NB4 (cell line): ENCODE measurements around the gene FRMD5.

Source experiments
- DNase-seq: peaks from one replicate; pipeline ENCODE4 v3.0.0; 2010; ENCODE audit warnings: low read depth
- H3K4me3 ChIP-seq: one replicate; pipeline ENCODE4 v1.5.1; 2011; ENCODE audit warnings: mild to moderate bottlenecking, low read depth, low read length, moderate library complexity
- CTCF ChIP-seq: IDR thresholded peaks from one replicate; pipeline ENCODE4 v1.5.1; 2012; ENCODE audit warnings: low read depth, low read length
- MAX ChIP-seq: IDR thresholded peaks from 2 replicates; pipeline ENCODE4 v1.6.1; 2011; ENCODE audit warnings: low read depth, low read length
- MYC ChIP-seq: IDR thresholded peaks from 2 replicates; pipeline ENCODE4 v1.6.1; 2011; ENCODE audit warnings: low read depth, low read length
- POLR2A ChIP-seq: IDR thresholded peaks from 2 replicates; pipeline ENCODE4 v1.6.1; 2011; ENCODE audit warnings: mild to moderate bottlenecking; ENCODE audit not compliant: insufficient read length; ENCODE audit errors: extremely low read depth

FRMD5 gene

GRCh38 chr15:43942194-43942593 lies 252.9 kb downstream of the FRMD5 start:
- no peak for TF ChIP-seq MYC
- TF ChIP-seq MAX: no peak
- TF ChIP-seq POLR2A: no peak
- TF ChIP-seq CTCF: no peak
- DNase-seq: no peak
- H3K4me3 ChIP-seq: no peak overlapping the region

GRCh38 chr15:43941555-43941954 lies 253.5 kb downstream of the FRMD5 start:
- no peak overlapping the region for H3K4me3 ChIP-seq
- DNase-seq: no peak
- no peak for TF ChIP-seq POLR2A
- no peak for TF ChIP-seq MYC
- TF ChIP-seq CTCF: no peak
- TF ChIP-seq MAX: no peak

- no peak for DNase-seq
- no peak overlapping the region for H3K4me3 ChIP-seq
- no peak for TF ChIP-seq POLR2A
- no peak for TF ChIP-seq MYC
- no peak for TF ChIP-seq MAX
- TF ChIP-seq CTCF: no peak
Observed at GRCh38 chr15:43941071-43941470, 254.0 kb downstream of the FRMD5 start.

GRCh38 chr15:43939070-43939469 lies 256.0 kb downstream of the FRMD5 start:
- TF ChIP-seq POLR2A (no peak), CTCF (peak; percentile 43), MAX (no peak)
- H3K4me3 ChIP-seq: no peak overlapping the region
- DNase-seq: peak; percentile 10

GRCh38 chr15:43934480-43934879 lies 260.6 kb downstream of the FRMD5 start:
- no peak for DNase-seq
- no peak for TF ChIP-seq CTCF
- H3K4me3 ChIP-seq: no peak overlapping the region

- no peak overlapping the region for H3K4me3 ChIP-seq
- DNase-seq: no peak
- TF ChIP-seq POLR2A: no peak
- TF ChIP-seq CTCF: no peak
- TF ChIP-seq MYC: no peak
- TF ChIP-seq MAX: no peak
Observed at GRCh38 chr15:43932907-43933306, 262.2 kb downstream of the FRMD5 start.
